Mesenchymal stem cell (in vitro differentiated cells and primary cell): ENCODE measurements around the gene CDH19.

Source experiments
- DNase-seq: peaks from one replicate; pipeline ENCODE4 v3.0.0-alpha.2; 2013
- H2AFZ ChIP-seq: one replicate; pipeline ENCODE4 v1.6.1; 2013; ENCODE audit warnings: low read depth, mild to moderate bottlenecking, control low read depth, inconsistent platforms, low read length, moderate library complexity
- H2AK5ac ChIP-seq: 2 replicates; pipeline ENCODE4 v1.6.1; 2013; ENCODE audit warnings: low read length, moderate library complexity, mild to moderate bottlenecking, inconsistent platforms; ENCODE audit not compliant: severe bottlenecking
- H2BK120ac ChIP-seq: one replicate; pipeline ENCODE4 v1.6.1; 2013; ENCODE audit warnings: low read depth, mild to moderate bottlenecking, inconsistent platforms, low read length, moderate library complexity
- H2BK12ac ChIP-seq, 2 experiments: one replicate each; pipeline ENCODE4 v1.6.1; 2013; ENCODE audit warnings: inconsistent platforms in 2 of 2, low read length in 2 of 2, mild to moderate bottlenecking in 2 of 2, moderate library complexity in 2 of 2, control low read depth in 1 of 2
- H2BK15ac ChIP-seq: one replicate; pipeline ENCODE4 v1.6.1; 2013; ENCODE audit warnings: mild to moderate bottlenecking, low read depth, inconsistent platforms; ENCODE audit not compliant: poor library complexity, severe bottlenecking
- H2BK5ac ChIP-seq: 2 replicates; pipeline ENCODE4 v1.6.1; 2013; ENCODE audit warnings: low read depth, mild to moderate bottlenecking, low read length, control low read depth, inconsistent platforms; ENCODE audit not compliant: poor library complexity, severe bottlenecking
- H3K14ac ChIP-seq, 2 experiments: one replicate each; pipeline ENCODE4 v1.6.1; 2013; ENCODE audit warnings: inconsistent platforms in 2 of 2, low read length in 2 of 2, control low read depth in 1 of 2, mild to moderate bottlenecking in 1 of 2, moderate library complexity in 1 of 2
- H3K18ac ChIP-seq, 2 experiments: one replicate each; pipeline ENCODE4 v1.6.1; 2013; ENCODE audit warnings: inconsistent platforms in 2 of 2, low read length in 2 of 2, control low read depth in 1 of 2, low read depth in 1 of 2, mild to moderate bottlenecking in 1 of 2
- H3K23ac ChIP-seq, 2 experiments: one replicate each; pipeline ENCODE4 v1.6.1; 2013; ENCODE audit warnings: inconsistent platforms in 2 of 2, low read length in 2 of 2, mild to moderate bottlenecking in 2 of 2, moderate library complexity in 2 of 2, control low read depth in 1 of 2
- H3K27ac ChIP-seq: 2 replicates; pipeline ENCODE4 v1.5.1; 2013; ENCODE audit warnings: mild to moderate bottlenecking, moderate library complexity, low read length, control low read depth, inconsistent platforms; ENCODE audit not compliant: poor library complexity, severe bottlenecking
- H3K27me3 ChIP-seq, 2 experiments: 2 replicates each; pipeline versions ENCODE4 v1.6.1 to v1.7.0; 2013; ENCODE audit warnings: low read length in 2 of 2, mild to moderate bottlenecking in 2 of 2, moderate library complexity in 2 of 2, control low read depth in 1 of 2, inconsistent platforms in 1 of 2; ENCODE audit not compliant: control insufficient read depth in 1 of 2, insufficient read depth in 1 of 2
- H3K36me3 ChIP-seq, 2 experiments: 2 replicates each; pipeline versions ENCODE4 v1.6.1 to v1.7.0; 2013; ENCODE audit warnings: low read length in 2 of 2, control low read depth in 1 of 2, inconsistent platforms in 1 of 2, low read depth in 1 of 2, mild to moderate bottlenecking in 1 of 2; ENCODE audit not compliant: insufficient read depth in 2 of 2, control insufficient read depth in 1 of 2
- H3K4ac ChIP-seq, 2 experiments: one replicate each; pipeline ENCODE4 v1.6.1; 2013; ENCODE audit warnings: inconsistent platforms in 2 of 2, low read length in 2 of 2, mild to moderate bottlenecking in 2 of 2, moderate library complexity in 2 of 2, control low read depth in 1 of 2, low read depth in 1 of 2
- H3K4me1 ChIP-seq: 2 replicates; pipeline ENCODE4 v1.6.1; 2013; ENCODE audit warnings: low read depth, low read length, control low read depth; ENCODE audit not compliant: control insufficient read depth, insufficient read depth
- H3K4me2 ChIP-seq: 2 replicates; pipeline ENCODE4 v1.6.1; 2013; ENCODE audit warnings: low read length, mild to moderate bottlenecking, inconsistent platforms; ENCODE audit not compliant: poor library complexity, severe bottlenecking
- H3K4me3 ChIP-seq, 2 experiments: 2 replicates each; pipeline versions ENCODE4 v1.5.1 to v1.7.0; 2013; ENCODE audit warnings: low read length in 2 of 2, mild to moderate bottlenecking in 2 of 2, control low read depth in 1 of 2, low read depth in 1 of 2; ENCODE audit not compliant: insufficient read depth in 1 of 2
- H3K79me1 ChIP-seq: replicated peaks from 2 replicates; pipeline ENCODE4 v1.6.1; 2013; ENCODE audit warnings: mild to moderate bottlenecking, control low read depth, low read length, inconsistent platforms; ENCODE audit not compliant: poor library complexity, severe bottlenecking
- H3K9ac ChIP-seq: 2 replicates; pipeline ENCODE4 v1.7.0; 2013; ENCODE audit warnings: mild to moderate bottlenecking, low read length, moderate library complexity
- H3K9me3 ChIP-seq: 2 replicates; pipeline ENCODE4 v1.7.0; 2013; ENCODE audit warnings: mild to moderate bottlenecking, low read length; ENCODE audit not compliant: control insufficient read depth
- H4K8ac ChIP-seq: one replicate; pipeline ENCODE4 v1.6.1; 2013; ENCODE audit warnings: inconsistent platforms, mild to moderate bottlenecking, low read length, moderate library complexity
- H4K91ac ChIP-seq: one replicate; pipeline ENCODE4 v1.6.1; 2013; ENCODE audit warnings: mild to moderate bottlenecking, low read length, inconsistent platforms
- WGBS: methylation state at CpG from one replicate; pipeline ENCODE4 v1.1.7; 2013; ENCODE audit warnings: mixed read lengths; 5-methylcytosine and 5-hydroxymethylcytosine counted together

CDH19 gene

GRCh38 chr18:66560094-66560493 lies 43.8 kb downstream of the CDH19 start:
- no peaks in the 10 kb centered on the region for H3K27me3 ChIP-seq
- no peak overlapping the region for H2BK120ac ChIP-seq
- no peak overlapping the region for H3K9ac ChIP-seq
- no peak overlapping the region for H3K18ac ChIP-seq
- H3K4me1 ChIP-seq, result no peaks in the 10 kb centered on the region
- H2BK15ac ChIP-seq, result no peak overlapping the region
- no peak overlapping the region for H2BK12ac ChIP-seq
- DNase-seq, result peak; percentile 39
- no peak overlapping the region for H2AK5ac ChIP-seq
- no peak overlapping the region for H4K91ac ChIP-seq
- H3K9me3 ChIP-seq, result no peaks in the 10 kb centered on the region
- H3K27ac ChIP-seq, result no peak overlapping the region
- no peak overlapping the region for H3K4me2 ChIP-seq
- no peak overlapping the region for H3K23ac ChIP-seq
- no peak overlapping the region for H2BK5ac ChIP-seq
- no peak overlapping the region for H3K14ac ChIP-seq
- H3K36me3 ChIP-seq, result no peaks in the 10 kb centered on the region
- H3K4me3 ChIP-seq, result no peak overlapping the region
- H2AFZ ChIP-seq, result no peak overlapping the region
- 90% methylated on average over 2 of the region's 4 CpGs for WGBS
- H3K79me1 ChIP-seq, result no peaks in the 10 kb centered on the region
- no peak overlapping the region for H3K4ac ChIP-seq
- H4K8ac ChIP-seq, result no peak overlapping the region

- H3K4me1 ChIP-seq, result no peaks in the 10 kb centered on the region
- no peak overlapping the region for H4K91ac ChIP-seq
- H3K27ac ChIP-seq, result no peak overlapping the region
- no peak overlapping the region for H3K4me3 ChIP-seq
- H3K27me3 ChIP-seq, result no peaks in the 10 kb centered on the region
- H2BK15ac ChIP-seq, result no peak overlapping the region
- H3K14ac ChIP-seq, result no peak overlapping the region
- no peak overlapping the region for H3K18ac ChIP-seq
- H2BK12ac ChIP-seq, result no peak overlapping the region
- H3K36me3 ChIP-seq, result no peaks in the 10 kb centered on the region
- no CpG with 5 or more reads among the region's 5 CpGs for WGBS
- H3K79me1 ChIP-seq, result no peaks in the 10 kb centered on the region
- H3K23ac ChIP-seq, result no peak overlapping the region
- H3K4ac ChIP-seq, result no peak overlapping the region
- H4K8ac ChIP-seq, result no peak overlapping the region
- no peak overlapping the region for H2AK5ac ChIP-seq
- H2AFZ ChIP-seq, result no peak overlapping the region
- no peak overlapping the region for H2BK5ac ChIP-seq
- no peak overlapping the region for H3K9ac ChIP-seq
- no peak overlapping the region for H2BK120ac ChIP-seq
- H3K4me2 ChIP-seq, result no peak overlapping the region
- no peaks in the 10 kb centered on the region for H3K9me3 ChIP-seq
- DNase-seq, result peak; percentile 27
These were observed 45.1 kb downstream of the CDH19 start for GRCh38 chr18:66558773-66559172.

- H2BK5ac ChIP-seq, result no peak overlapping the region
- no peak for DNase-seq
- H3K4me3 ChIP-seq, result no peak overlapping the region
- H3K4ac ChIP-seq, result no peak overlapping the region
- H2AK5ac ChIP-seq, result no peak overlapping the region
- H3K9ac ChIP-seq, result no peak overlapping the region
- no peak overlapping the region for H3K18ac ChIP-seq
- H3K4me1 ChIP-seq, result no peaks in the 10 kb centered on the region
- H2AFZ ChIP-seq, result no peak overlapping the region
- H3K23ac ChIP-seq, result no peak overlapping the region
- no peak overlapping the region for H4K8ac ChIP-seq
- H3K27ac ChIP-seq, result no peak overlapping the region
- H4K91ac ChIP-seq, result no peak overlapping the region
- no peak overlapping the region for H2BK120ac ChIP-seq
- no peaks in the 10 kb centered on the region for H3K79me1 ChIP-seq
- H3K4me2 ChIP-seq, result no peak overlapping the region
- no peaks in the 10 kb centered on the region for H3K27me3 ChIP-seq
- no peak overlapping the region for H2BK12ac ChIP-seq
- H3K36me3 ChIP-seq, result no peaks in the 10 kb centered on the region
- no peaks in the 10 kb centered on the region for H3K9me3 ChIP-seq
- H2BK15ac ChIP-seq, result no peak overlapping the region
- no peak overlapping the region for H3K14ac ChIP-seq
These were observed 46.8 kb downstream of the CDH19 start for GRCh38 chr18:66557091-66557490.

- no peak overlapping the region for H3K4me2 ChIP-seq
- H2BK120ac ChIP-seq, result no peak overlapping the region
- H3K18ac ChIP-seq, result no peak overlapping the region
- H3K9me3 ChIP-seq, result no peaks in the 10 kb centered on the region
- H2BK12ac ChIP-seq, result no peak overlapping the region
- no peaks in the 10 kb centered on the region for H3K79me1 ChIP-seq
- no peak overlapping the region for H3K9ac ChIP-seq
- no peak overlapping the region for H3K23ac ChIP-seq
- H2BK15ac ChIP-seq, result no peak overlapping the region
- H3K4me1 ChIP-seq, result no peaks in the 10 kb centered on the region
- H2BK5ac ChIP-seq, result no peak overlapping the region
- no peak overlapping the region for H3K4ac ChIP-seq
- H3K4me3 ChIP-seq, result no peak overlapping the region
- H3K27ac ChIP-seq, result no peak overlapping the region
- no peak overlapping the region for H2AFZ ChIP-seq
- 98% methylated on average over 2 of the region's 2 CpGs for WGBS
- DNase-seq, result no peak
- no peak overlapping the region for H4K8ac ChIP-seq
- no peak overlapping the region for H4K91ac ChIP-seq
- H2AK5ac ChIP-seq, result no peak overlapping the region
- H3K27me3 ChIP-seq, result no peaks in the 10 kb centered on the region
- no peaks in the 10 kb centered on the region for H3K36me3 ChIP-seq
- no peak overlapping the region for H3K14ac ChIP-seq
These were observed 48.3 kb downstream of the CDH19 start for GRCh38 chr18:66555585-66555984.
